Measurements from ENCODE around the gene SHANK3.

Gene SHANK3

GRCh38 chr22:50714631-50715179, 42.1 kb downstream of the SHANK3 start:
- DNase-seq: no peak

GRCh38 chr22:50715250-50715649, 42.6 kb downstream of the SHANK3 start:
- no peak for DNase-seq

- no peak for DNase-seq
Observed at GRCh38 chr22:50715776-50716175, 43.2 kb downstream of the SHANK3 start.

- no peak for DNase-seq
Observed at GRCh38 chr22:50716290-50717024, 43.8 kb downstream of the SHANK3 start.

- no peak for DNase-seq
Observed at GRCh38 chr22:50717709-50718351, 45.2 kb downstream of the SHANK3 start.

- no peak for DNase-seq
Observed at GRCh38 chr22:50718352-50718709, 45.7 kb downstream of the SHANK3 start.

GRCh38 chr22:50719814-50720300, 47.2 kb downstream of the SHANK3 start:
- no peak for DNase-seq

- DNase-seq: no peak
Observed at GRCh38 chr22:50720301-50721256, 48.0 kb downstream of the SHANK3 start.

GRCh38 chr22:50721257-50721844, 48.7 kb downstream of the SHANK3 start:
- DNase-seq: no peak

- no peak for DNase-seq
Observed at GRCh38 chr22:50722048-50722701, 49.6 kb downstream of the SHANK3 start.

All from 8988T (cell line).